ENCODE measurements around the gene TNIK.

GRCh38 chr3:171353423-171353822, 106.8 kb downstream of the TNIK start:
- TF ChIP-seq CTCF (IDR thresholded peaks at IDR 0.05; ENCODE audit: low read length) (no peak), EZH2 (IDR thresholded peaks at IDR 0.05; ENCODE audit: borderline replicate concordance, low read length) (no peak)

All from OCI-LY1 (cell line).